Measurements from ENCODE around the gene CDH22.

- TF ChIP-seq ZNF274 (IDR thresholded peaks at IDR 0.05; ENCODE audit: insufficient read depth, insufficient read length), result no peak
- TF ChIP-seq CTCF (IDR thresholded peaks at IDR 0.05 in 2 of 3, conservative IDR thresholded peaks at IDR 0.05 in 1 of 3; ENCODE audit: control insufficient read depth in 2 of 3, extremely low read depth in 1 of 3, insufficient read depth in 1 of 3, low read depth in 3 of 3, low read length in 3 of 3), result no peak
- TF ChIP-seq CEBPB (IDR thresholded peaks at IDR 0.05; ENCODE audit: borderline replicate concordance in 1 of 2, low read depth in 2 of 2, low read length in 2 of 2), result no peak
- no peak for TF ChIP-seq TCF3 (IDR thresholded peaks at IDR 0.05; ENCODE audit: borderline replicate concordance, insufficient read depth, low read depth, low read length)
- TF ChIP-seq EZH2 (IDR thresholded peaks at IDR 0.05; ENCODE audit: borderline replicate concordance, control insufficient read depth, low read depth, low read length), result no peak
- TF ChIP-seq FOXM1 (IDR thresholded peaks at IDR 0.05; ENCODE audit: low read depth, low read length), result no peak
- no peak for TF ChIP-seq RBBP5 (conservative IDR thresholded peaks at IDR 0.05)
- TF ChIP-seq, protein P1, sequence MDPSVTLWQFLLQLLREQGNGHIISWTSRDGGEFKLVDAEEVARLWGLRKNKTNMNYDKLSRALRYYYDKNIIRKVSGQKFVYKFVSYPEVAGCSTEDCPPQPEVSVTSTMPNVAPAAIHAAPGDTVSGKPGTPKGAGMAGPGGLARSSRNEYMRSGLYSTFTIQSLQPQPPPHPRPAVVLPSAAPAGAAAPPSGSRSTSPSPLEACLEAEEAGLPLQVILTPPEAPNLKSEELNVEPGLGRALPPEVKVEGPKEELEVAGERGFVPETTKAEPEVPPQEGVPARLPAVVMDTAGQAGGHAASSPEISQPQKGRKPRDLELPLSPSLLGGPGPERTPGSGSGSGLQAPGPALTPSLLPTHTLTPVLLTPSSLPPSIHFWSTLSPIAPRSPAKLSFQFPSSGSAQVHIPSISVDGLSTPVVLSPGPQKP (IDR thresholded peaks at IDR 0.05; ENCODE audit: low read depth, low read length), result no peak
- TF ChIP-seq POLR2AphosphoS5 (IDR thresholded peaks at IDR 0.05; ENCODE audit: low read length), result no peak
- no peak for TF ChIP-seq MXI1 (IDR thresholded peaks at IDR 0.05; ENCODE audit: low read depth, low read length)
Measured at GRCh38 chr20:46183768-46184167, 124.5 kb downstream of the CDH22 start.

Measured in GM12878 (cell line).